Measurements from ENCODE around the gene PML. TPM values are rescaled to one million over a fixed set of nuclear protein-coding genes. Genes with fewer than 3 reads are reported as not detected.

PML gene
- polyA plus RNA-seq, 3 donors = 13.1 to 40.7 (median 20.6) TPM

- peak overlapping the region in 1 of 3 experiments; percentile 94 for H3K4me3 ChIP-seq (replicated peaks in 1 of 3; ENCODE audit: low read depth in 2 of 3, low read length in 3 of 3)
- H3K4me1 ChIP-seq (ENCODE audit: control insufficient read depth in 1 of 2, insufficient read depth in 2 of 2, low read length in 2 of 2) = peaks cover 45 to 65% of the 10 kb centered on the region in 2 donors
- peak overlapping the region in 4 of 7 donors; percentile 20 to 96 (median 92) for H3K27ac Mint-ChIP-seq
- DNase-seq = no peak
- no peaks in the 10 kb centered on the region for H3K27me3 ChIP-seq (ENCODE audit: control insufficient read depth in 2 of 2, insufficient read depth in 2 of 2, low read length in 2 of 2)
- no peak overlapping the region for H2AFZ ChIP-seq (ENCODE audit: insufficient read depth, low read depth, low read length, poor library complexity, severe bottlenecking)
- H3K36me3 Mint-ChIP-seq = peaks cover 6 to 11% of the 10 kb centered on the region in 2 donors
- H4K20me1 ChIP-seq (ENCODE audit: insufficient read depth, low read length) = peaks cover 14% of the 10 kb centered on the region
- H3K9ac ChIP-seq (ENCODE audit: insufficient read depth, low read length, poor library complexity, severe bottlenecking) = no peak overlapping the region
- H3K4me1 Mint-ChIP-seq = peaks cover 54% of the 10 kb centered on the region
- peaks cover 0 to 3% (median 0%) of the 10 kb centered on the region in 7 donors for H3K9me3 Mint-ChIP-seq
- WGBS (ENCODE audit: insufficient coverage) = 96% methylated on average over 9 of the region's 10 CpGs
- no peak overlapping the region for H3K4me3 Mint-ChIP-seq
- peaks cover 0 to 2% (median 0%) of the 10 kb centered on the region in 3 donors for H3K27me3 Mint-ChIP-seq (ENCODE audit: low read depth in 3 of 3)
- intact Hi-C loops (cut with micrococcal nuclease) = loop anchor here in 1 of 2 donors (10.0 kb wide), 1 partner anchor 1451 kb away; no protein-coding TSS in a partner anchor
- no peak overlapping the region for H3K27ac ChIP-seq (ENCODE audit: low read depth in 1 of 2, low read length in 2 of 2)
- peak overlapping the region; percentile 98 for H3K4me2 ChIP-seq (replicated peaks; ENCODE audit: extremely low read depth, low read length, poor library complexity, severe bottlenecking)
- TF ChIP-seq, protein P1, sequence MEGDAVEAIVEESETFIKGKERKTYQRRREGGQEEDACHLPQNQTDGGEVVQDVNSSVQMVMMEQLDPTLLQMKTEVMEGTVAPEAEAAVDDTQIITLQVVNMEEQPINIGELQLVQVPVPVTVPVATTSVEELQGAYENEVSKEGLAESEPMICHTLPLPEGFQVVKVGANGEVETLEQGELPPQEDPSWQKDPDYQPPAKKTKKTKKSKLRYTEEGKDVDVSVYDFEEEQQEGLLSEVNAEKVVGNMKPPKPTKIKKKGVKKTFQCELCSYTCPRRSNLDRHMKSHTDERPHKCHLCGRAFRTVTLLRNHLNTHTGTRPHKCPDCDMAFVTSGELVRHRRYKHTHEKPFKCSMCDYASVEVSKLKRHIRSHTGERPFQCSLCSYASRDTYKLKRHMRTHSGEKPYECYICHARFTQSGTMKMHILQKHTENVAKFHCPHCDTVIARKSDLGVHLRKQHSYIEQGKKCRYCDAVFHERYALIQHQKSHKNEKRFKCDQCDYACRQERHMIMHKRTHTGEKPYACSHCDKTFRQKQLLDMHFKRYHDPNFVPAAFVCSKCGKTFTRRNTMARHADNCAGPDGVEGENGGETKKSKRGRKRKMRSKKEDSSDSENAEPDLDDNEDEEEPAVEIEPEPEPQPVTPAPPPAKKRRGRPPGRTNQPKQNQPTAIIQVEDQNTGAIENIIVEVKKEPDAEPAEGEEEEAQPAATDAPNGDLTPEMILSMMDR (IDR thresholded peaks at IDR 0.05) = no peak
- H3K79me2 ChIP-seq (ENCODE audit: insufficient read depth, low read length) = peaks cover 52% of the 10 kb centered on the region
- H3K36me3 ChIP-seq (replicated peaks in 1 of 2; ENCODE audit: control insufficient read depth in 1 of 2, insufficient read depth in 2 of 2, low read length in 2 of 2) = peaks cover 7 to 10% of the 10 kb centered on the region in 2 donors
- no peaks in the 10 kb centered on the region for H3K9me3 ChIP-seq (replicated peaks in 1 of 2; ENCODE audit: control insufficient read depth in 1 of 2, insufficient read depth in 1 of 2, low read length in 2 of 2)
Observed at GRCh38 chr15:73993211-73993994, 1.1 kb upstream of the PML start.

- Mint-ChIP-seq H3K36me3 (peaks cover 15 to 22% of the 10 kb centered on the region in 2 donors), H3K27me3 (ENCODE audit: low read depth in 3 of 3) (peaks cover 0 to 3% (median 0%) of the 10 kb centered on the region in 3 donors), H3K4me1 (peaks cover 57% of the 10 kb centered on the region), H3K4me3 (peak overlapping the region; percentile 92 to 96), H3K27ac (peak overlapping the region; percentile 91 to 96 (median 94)), H3K9me3 (peaks cover 0 to 3% (median 0%) of the 10 kb centered on the region in 7 donors)
- Histone ChIP-seq H3K36me3 (replicated peaks in 1 of 2; ENCODE audit: control insufficient read depth in 1 of 2, insufficient read depth in 2 of 2, low read length in 2 of 2) (peaks cover 19 to 24% of the 10 kb centered on the region in 2 donors), H3K4me3 (replicated peaks in 1 of 3; ENCODE audit: low read depth in 2 of 3, low read length in 3 of 3) (peak overlapping the region; percentile 76 to 94 (median 90)), H3K79me2 (ENCODE audit: insufficient read depth, low read length) (peaks cover 68% of the 10 kb centered on the region), H3K4me1 (ENCODE audit: control insufficient read depth in 1 of 2, insufficient read depth in 2 of 2, low read length in 2 of 2) (peaks cover 45 to 65% of the 10 kb centered on the region in 2 donors), H3K27ac (ENCODE audit: low read depth in 1 of 2, low read length in 2 of 2) (peak overlapping the region; percentile 76 to 94), H3K9me3 (replicated peaks in 1 of 2; ENCODE audit: control insufficient read depth in 1 of 2, insufficient read depth in 1 of 2, low read length in 2 of 2) (no peaks in the 10 kb centered on the region), H2AFZ (ENCODE audit: insufficient read depth, low read depth, low read length, poor library complexity, severe bottlenecking) (peak overlapping the region; percentile 90), H3K4me2 (replicated peaks; ENCODE audit: extremely low read depth, low read length, poor library complexity, severe bottlenecking) (peak overlapping the region; percentile 98), H3K27me3 (ENCODE audit: control insufficient read depth in 2 of 2, insufficient read depth in 2 of 2, low read length in 2 of 2) (no peaks in the 10 kb centered on the region), H3K9ac (ENCODE audit: insufficient read depth, low read length, poor library complexity, severe bottlenecking) (peak overlapping the region; percentile 88), H4K20me1 (ENCODE audit: insufficient read depth, low read length) (peaks cover 30% of the 10 kb centered on the region)
- intact Hi-C loops (cut with micrococcal nuclease) = loop anchor here in 1 of 2 donors (10.0 kb wide), 1 partner anchor 1450 kb away; no protein-coding TSS in a partner anchor
- DNase-seq = peak in 2 of 3 donors; percentile 14 to 30
- TF ChIP-seq, protein P1 (IDR thresholded peaks at IDR 0.05) = no peak
- under 1% methylated on average over 17 of the region's 18 CpGs for WGBS (ENCODE audit: insufficient coverage)
Observed at GRCh38 chr15:73994912-73995622, 551 bp downstream of the PML start.
